ENCODE results near the gene MYLK4. TPM values are rescaled to one million over a fixed set of nuclear protein-coding genes. Genes with fewer than 3 reads are reported as not detected.

The MYLK4 gene
- total RNA-seq, 1 experiment from 2014 or later: 0.40 TPM

DNA sequence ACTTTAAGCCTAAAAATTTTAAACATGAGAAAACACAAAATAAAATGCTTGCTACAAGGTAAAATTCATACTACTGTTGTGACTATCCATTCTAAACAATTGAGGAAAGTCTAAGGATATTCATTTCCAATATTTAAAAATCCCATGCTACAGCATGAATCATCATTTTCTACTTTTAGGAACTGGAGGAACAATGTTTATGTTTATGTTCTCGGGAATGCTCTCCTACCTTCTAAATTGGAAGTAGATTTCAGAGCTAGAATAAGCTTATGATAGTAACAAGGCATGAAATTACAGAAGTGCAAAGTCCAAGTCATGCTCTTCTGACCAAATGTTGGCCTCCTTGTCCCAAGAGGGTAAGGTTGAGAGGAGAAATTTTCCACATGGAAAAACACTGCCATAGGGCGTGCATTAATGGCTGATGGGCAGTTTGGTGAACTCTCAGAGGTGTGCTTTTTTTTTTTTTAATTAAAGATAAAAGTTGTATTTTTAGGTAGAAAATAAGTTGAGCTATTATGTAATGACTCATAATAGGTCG is 6.0 kb upstream of the MYLK4 start:
- no peak for DNase-seq (ENCODE audit: low read depth)

- DNase-seq (ENCODE audit: low read depth): no peak
These were observed 5.5 kb upstream of the MYLK4 start for GRCh38 chr6:2756241-2756640.

- DNase-seq (ENCODE audit: low read depth): no peak
These were observed 4.7 kb upstream of the MYLK4 start for GRCh38 chr6:2755456-2755855.

DNA sequence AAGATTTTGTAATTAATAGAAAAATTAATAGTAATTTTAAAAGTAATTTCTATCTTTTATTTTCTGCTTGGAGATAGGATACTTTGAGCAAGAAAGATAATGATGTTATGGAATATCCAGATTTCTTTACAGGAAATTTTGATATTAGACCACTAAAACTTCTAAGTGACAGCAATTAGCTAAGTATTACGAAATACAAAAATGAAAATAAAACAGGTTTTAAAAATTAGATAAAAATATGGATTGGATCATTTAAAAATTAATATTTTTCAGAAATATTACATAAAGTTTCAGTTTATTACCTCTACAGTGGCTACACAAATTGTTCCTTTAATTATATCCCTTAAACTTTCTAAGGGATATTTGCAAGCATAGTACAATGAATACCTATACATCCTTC is 4.2 kb upstream of the MYLK4 start:
- DNase-seq (ENCODE audit: low read depth): no peak

DNA sequence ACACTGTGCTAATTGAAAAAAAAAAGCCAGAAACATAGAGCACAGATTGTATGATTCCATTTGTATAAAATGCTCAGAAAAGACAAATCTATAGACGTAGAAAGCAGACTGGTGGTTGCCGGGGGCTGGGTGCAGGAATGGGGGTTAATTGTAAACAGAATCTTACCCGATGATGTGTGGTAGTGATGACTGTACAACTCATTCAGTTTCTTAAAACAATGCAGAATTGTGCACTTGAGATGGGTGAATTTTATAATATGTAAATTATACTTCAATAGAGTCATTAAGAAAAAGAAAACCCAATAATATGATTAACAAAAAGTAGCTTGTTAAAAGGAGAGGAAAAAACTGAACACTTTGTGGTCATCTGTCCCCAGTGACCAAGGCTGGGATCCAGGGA is 3.7 kb upstream of the MYLK4 start:
- DNase-seq (ENCODE audit: low read depth): no peak

DNA sequence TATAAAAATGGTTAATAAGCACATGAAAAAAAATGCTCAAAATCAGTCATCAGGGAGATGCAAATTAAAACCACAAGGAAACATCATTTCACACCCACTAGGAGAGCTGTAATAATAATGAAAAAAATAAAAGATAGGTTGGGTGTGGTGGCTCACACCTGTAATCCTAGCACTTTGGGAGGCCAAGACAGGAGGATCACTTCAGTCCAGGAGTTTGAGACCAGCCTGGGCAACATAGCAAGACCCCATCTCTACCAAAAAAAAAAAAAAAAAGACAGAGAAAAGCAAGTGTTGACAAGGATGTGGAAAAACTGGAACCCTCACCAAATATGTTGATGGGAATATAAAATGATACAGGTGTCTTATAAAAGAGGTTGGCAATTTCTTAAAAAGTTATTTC is 3.0 kb upstream of the MYLK4 start:
- no peak for DNase-seq (ENCODE audit: low read depth)

GRCh38 chr6:2753110-2753489 is 2.4 kb upstream of the MYLK4 start:
- DNase-seq (ENCODE audit: low read depth): no peak

DNA sequence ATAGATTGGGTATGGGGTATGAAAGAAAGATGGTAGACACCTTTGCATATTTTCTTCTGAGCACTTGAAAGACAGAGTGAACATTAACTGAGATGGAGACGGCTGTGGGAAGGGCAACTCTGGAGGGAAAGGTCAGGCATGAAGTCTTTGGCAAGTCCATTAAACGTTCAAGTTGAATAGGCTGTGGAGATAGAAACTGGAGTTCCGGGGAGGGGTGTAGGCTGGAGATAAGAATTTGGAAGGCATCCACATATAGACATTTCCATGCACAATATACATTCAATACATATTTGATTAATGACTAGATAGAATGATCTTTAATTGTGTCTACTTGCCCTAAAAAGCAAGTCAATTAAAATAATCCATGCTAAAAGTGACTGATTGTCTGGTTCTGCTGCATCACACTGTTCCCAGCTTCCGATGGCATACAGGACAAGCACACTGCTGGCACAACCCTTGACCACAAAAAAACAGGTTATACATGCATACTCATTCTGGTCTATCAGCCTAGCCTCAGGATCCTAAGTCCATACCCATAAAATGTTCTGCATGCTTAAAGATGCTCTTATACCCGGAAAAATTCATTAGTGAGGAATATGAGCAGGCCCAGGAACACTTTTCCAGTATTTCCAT is 1.9 kb upstream of the MYLK4 start:
- no peak for DNase-seq (ENCODE audit: low read depth)

GRCh38 chr6:2751871-2752270 is 1.1 kb upstream of the MYLK4 start:
- no peak for DNase-seq (ENCODE audit: low read depth)

DNA sequence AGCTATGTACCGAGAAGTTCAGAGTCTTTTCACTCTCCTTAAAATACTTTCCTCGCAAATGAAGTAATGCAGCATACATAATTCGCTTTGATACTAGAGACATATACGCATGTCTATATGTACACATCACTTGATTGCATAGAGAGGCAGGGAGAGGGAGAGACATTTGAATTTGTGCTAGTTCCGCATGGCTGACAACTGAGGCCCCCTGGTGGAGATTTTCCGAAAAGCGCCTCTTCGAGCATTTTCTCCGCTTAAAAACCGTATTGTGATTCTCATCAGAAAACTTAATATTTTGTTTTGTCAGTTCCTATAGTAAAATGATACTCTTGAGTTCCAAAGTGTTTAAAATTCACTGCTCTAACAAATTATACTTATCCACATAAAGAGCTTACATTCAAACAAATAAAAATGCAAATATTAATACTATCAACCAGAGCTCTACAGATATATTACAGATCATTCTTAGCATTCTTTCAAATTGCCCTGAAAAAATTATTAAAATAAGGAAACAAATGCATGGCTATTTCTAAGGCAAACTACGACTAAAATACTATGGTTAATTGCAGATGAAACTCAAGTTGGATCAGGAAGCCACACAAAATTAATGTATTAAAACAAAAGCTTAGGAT is 637 bp downstream of the MYLK4 start:
- DNase-seq (ENCODE audit: low read depth): peak; percentile 43

DNA sequence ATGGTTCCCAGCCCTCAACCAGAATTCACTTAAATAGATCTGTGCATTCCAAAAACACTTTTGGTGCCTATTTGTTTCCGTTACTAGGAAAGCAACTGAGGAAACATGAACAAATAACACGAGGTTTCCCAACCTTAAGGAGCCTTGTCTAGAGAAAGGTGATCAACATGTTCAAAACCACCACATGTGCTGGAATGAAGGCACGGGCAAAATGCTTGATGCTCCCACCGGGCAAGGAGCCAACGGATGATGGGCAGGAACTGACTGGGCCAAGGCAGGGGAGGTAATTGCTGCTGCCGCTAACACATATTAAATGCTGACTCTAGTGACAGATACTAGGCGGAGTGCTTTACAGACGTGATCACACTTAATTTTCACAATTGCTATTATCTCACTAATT is 2.5 kb downstream of the MYLK4 start:
- no peak for DNase-seq (ENCODE audit: low read depth)

GRCh38 chr6:2746557-2747061 is 4.1 kb downstream of the MYLK4 start:
- no peak for DNase-seq (ENCODE audit: low read depth)

GRCh38 chr6:2745246-2745645 is 5.5 kb downstream of the MYLK4 start:
- no peak for DNase-seq (ENCODE audit: low read depth)

- no peak for DNase-seq (ENCODE audit: low read depth)
These were observed 5.9 kb downstream of the MYLK4 start for GRCh38 chr6:2744778-2745177.

DNA sequence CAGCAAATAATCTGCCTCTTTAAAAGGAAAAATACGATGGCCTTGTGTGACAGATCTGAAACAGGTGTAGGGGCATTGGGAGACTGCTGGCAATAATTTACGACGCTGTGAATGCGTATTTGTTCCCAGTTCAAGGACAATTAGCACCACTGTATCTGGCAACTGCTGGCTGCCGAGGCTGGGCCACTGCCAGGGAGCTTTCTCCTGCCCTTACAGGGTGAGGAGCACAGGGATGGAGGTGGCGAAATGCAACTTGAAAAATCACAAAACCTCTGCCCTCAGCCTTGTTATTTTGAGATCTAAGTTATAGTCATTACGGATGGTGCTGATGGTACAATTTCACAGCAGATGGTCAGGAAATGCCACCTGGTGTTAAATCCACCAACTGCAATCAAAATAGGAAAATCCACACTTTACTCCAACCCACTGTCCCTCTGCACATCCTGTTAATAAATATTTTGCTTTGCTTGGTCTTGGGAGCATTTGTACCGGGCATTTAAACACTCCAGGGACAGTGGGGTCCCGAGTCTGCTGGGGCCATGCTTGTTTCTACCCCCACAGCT is 6.4 kb downstream of the MYLK4 start:
- no peak for DNase-seq (ENCODE audit: low read depth)

DNA sequence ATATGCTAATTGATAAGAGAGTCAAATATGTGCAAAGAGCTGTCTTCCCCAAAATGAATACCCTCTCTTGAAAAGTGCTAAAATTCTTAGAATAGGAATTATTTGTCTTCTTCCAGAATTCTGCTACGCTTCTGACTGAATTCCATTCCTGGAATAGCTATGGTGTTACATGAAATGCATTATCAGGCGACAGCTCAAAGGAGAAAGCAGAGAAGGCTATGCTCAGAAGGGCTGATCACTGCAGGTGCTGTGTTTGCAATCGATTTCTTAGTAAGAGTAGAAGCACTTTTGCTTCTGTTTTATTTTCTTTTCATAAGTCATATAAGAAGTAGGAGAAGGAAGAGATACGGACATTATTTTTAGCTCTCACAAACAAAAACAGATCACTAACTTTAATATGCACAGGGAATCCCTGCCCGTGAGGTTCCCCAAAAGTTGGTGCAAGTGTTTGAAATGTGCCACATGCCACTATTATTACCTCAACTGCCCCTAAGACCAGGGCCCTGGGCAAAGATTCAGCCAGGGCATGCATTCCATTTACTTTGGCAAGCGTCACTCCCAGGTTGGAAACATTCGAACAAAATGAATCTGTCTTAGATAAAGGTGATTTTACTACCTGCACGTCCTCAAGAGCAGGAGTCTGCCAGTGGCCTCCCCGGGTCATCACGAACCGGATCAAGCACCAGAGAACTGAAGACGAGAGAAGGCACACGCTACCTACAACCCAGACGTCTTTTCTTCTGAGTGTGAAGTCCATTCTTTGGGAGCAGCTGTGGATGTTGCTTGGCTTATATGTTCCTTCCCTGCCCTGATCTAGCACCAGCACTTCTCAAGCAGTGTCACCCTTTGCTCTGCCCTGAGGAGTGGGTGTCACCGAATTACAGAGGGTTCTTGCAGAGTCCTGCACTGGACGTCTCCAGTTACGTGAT is 7.2 kb downstream of the MYLK4 start:
- no peak for DNase-seq (ENCODE audit: low read depth)

DNA sequence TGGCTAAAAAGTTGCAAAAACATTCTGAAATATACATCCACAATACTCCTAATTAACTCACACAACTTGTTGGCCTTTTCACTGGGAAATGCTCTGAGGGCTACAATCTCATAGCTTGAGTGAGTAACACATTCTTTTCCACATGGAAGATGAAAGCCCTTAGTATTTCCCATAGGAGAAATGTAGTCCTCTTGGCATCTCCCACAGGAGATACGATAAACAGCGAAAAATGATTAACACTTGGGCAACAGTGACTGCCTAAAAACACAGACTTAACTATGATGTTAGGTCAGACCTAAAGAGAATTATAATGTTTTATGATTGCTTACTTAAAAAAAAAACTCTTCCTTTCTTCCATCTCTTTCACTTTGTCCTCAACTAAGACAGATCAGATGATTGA is 9.0 kb downstream of the MYLK4 start:
- DNase-seq (ENCODE audit: low read depth): no peak

DNA sequence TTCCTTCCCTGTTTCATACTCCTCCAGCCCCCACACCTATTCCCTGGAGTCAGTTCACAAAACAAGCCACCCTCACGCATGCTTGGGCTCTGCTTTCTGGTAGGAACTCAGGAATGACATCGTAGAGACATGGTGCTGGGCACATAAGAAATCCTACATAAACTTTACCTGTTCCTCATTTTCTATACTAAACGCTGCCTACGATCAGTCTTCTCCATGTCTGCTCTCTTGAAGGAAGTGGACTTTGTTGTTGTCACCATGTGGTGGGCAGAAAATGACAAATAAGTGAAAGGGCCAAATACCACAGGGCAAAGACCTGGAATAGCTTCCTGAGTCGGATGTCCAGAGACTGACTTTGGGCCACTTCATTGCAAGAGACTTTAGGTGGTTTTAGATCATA is 10.1 kb downstream of the MYLK4 start:
- DNase-seq (ENCODE audit: low read depth): no peak

GRCh38 chr6:2739335-2739734 is 11.4 kb downstream of the MYLK4 start:
- DNase-seq (ENCODE audit: low read depth): peak; percentile 76

DNA sequence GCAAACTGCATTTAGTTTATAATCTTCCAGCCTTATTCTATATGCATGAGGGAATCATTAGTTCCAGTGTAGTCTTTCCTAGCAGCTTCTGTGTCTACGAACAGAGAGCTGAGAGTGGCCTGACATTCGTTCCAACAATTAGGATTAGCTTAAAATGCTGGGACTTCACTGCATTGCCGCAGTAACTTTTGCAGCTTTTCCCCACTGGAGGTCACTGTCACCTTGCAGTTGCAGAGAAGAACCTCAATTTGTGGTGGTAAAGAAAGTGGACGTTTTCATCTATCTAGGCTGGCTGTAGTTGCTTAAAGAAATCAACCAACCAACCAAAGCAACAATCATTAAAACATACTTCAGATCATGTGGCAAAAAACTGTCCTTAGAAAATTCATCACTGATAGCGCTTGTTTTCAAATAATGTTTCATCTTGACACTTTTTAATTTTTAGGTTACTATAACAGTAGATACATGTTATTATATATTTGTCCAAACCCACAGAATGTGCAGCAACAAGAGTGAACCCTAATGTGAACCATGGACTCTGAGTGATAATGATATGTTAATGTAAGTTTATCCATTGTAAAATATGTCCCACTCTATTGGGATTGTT is 12.2 kb downstream of the MYLK4 start:
- DNase-seq (ENCODE audit: low read depth): peak; percentile 54

DNA sequence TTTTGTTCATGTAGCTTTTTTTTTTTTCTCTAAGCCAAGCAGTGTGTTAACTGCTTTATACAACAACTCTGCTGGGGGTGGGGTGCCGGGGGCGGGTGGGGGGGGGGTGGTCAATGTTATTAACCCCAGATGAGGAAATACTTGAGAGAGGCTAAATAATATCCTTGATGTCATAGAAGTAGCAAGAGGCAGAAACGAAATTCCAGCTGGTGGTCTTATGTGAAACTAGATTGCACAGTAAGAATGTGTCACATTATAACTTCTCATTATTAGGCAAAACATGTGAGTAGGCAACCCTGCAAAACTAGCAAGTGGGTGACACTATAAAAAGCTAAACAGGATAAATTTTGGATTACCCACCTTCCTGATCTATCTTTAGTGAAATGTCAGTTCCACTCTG is 12.8 kb downstream of the MYLK4 start:
- DNase-seq (ENCODE audit: low read depth): no peak
